Parathyroid adenoma (tissue), 2 donors: ENCODE measurements around the gene SPATA31C1.

Experiments
- H2AFZ ChIP-seq: fragments of 300-600 bp; sonication (generic); one replicate; pipeline ENCODE4 v1.7.0; 2017; ENCODE audit warnings: antibody characterized with exemption, mild to moderate bottlenecking
- H3K27ac ChIP-seq: fragments of 300-600 bp; sonication (generic); one replicate; pipeline ENCODE4 v1.7.0; 2017
- H3K27me3 ChIP-seq: fragments of 300-600 bp; sonication (generic); one replicate; pipeline ENCODE4 v1.7.0; 2017; ENCODE audit warnings: low read length; ENCODE audit not compliant: control insufficient read depth, insufficient read depth
- H3K36me3 ChIP-seq: fragments of 300-600 bp; sonication (generic); one replicate; pipeline ENCODE4 v1.7.0; 2017; ENCODE audit warnings: low read length; ENCODE audit not compliant: control insufficient read depth, insufficient read depth
- H3K4me1 ChIP-seq: fragments of 300-600 bp; sonication (generic); one replicate; pipeline ENCODE4 v1.7.0; 2017; ENCODE audit warnings: control low read depth
- H3K4me2 ChIP-seq: fragments of 300-600 bp; sonication (generic); one replicate; pipeline ENCODE4 v1.7.0; 2017; ENCODE audit warnings: low read length
- H3K4me3 ChIP-seq: fragments of 300-600 bp; sonication (generic); one replicate; pipeline ENCODE4 v1.7.0; 2017; ENCODE audit warnings: low read depth, low read length
- H3K79me2 ChIP-seq: fragments of 300-600 bp; sonication (generic); one replicate; pipeline ENCODE4 v1.7.0; 2017; ENCODE audit warnings: control low read depth
- H3K9ac ChIP-seq: fragments of 300-600 bp; sonication (generic); one replicate; pipeline ENCODE4 v1.7.0; 2017; ENCODE audit warnings: mild to moderate bottlenecking
- H3K9me3 ChIP-seq: fragments of 300-600 bp; sonication (generic); one replicate; pipeline ENCODE4 v1.7.0; 2017; ENCODE audit warnings: low read length; ENCODE audit not compliant: control insufficient read depth
- TF ChIP-seq, protein P1 (sequence below): fragments of 300-600 bp; sonication (generic); IDR thresholded peaks from one replicate; pipeline ENCODE4 v1.7.0; 2017; ENCODE audit warnings: antibody characterized with exemption, mild to moderate bottlenecking
- donor health status: primary hyperparathyroidism.

The SPATA31C1 gene

DNA sequence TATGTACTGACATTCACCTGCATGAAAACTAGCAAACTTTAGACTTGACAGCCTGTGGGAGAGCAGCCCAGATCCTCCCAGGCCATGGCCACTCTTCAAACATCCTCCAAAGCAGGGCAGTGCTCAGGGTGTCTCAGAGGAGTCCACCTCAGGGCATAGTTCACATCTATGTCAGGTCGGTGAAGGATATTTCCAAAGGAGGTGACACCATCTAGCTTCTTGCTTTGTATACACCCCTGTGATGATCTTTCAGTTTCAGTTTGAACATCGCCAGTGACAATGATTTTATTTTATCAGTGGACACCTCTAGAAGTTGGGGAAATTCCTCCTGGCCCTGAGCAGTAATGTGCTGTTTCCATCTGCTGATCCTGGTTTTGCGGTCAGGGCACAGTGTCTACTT, 36.5 kb downstream of the SPATA31C1 start:
- H3K27ac ChIP-seq = no peak overlapping the region
- H3K9me3 ChIP-seq = no peaks in the 10 kb centered on the region
- H3K79me2 ChIP-seq = no peaks in the 10 kb centered on the region
- no peak overlapping the region for H3K9ac ChIP-seq
- H2AFZ ChIP-seq = no peak overlapping the region
- no peak overlapping the region for H3K4me3 ChIP-seq
- TF ChIP-seq, protein P1, sequence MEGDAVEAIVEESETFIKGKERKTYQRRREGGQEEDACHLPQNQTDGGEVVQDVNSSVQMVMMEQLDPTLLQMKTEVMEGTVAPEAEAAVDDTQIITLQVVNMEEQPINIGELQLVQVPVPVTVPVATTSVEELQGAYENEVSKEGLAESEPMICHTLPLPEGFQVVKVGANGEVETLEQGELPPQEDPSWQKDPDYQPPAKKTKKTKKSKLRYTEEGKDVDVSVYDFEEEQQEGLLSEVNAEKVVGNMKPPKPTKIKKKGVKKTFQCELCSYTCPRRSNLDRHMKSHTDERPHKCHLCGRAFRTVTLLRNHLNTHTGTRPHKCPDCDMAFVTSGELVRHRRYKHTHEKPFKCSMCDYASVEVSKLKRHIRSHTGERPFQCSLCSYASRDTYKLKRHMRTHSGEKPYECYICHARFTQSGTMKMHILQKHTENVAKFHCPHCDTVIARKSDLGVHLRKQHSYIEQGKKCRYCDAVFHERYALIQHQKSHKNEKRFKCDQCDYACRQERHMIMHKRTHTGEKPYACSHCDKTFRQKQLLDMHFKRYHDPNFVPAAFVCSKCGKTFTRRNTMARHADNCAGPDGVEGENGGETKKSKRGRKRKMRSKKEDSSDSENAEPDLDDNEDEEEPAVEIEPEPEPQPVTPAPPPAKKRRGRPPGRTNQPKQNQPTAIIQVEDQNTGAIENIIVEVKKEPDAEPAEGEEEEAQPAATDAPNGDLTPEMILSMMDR = no peak
- no peaks in the 10 kb centered on the region for H3K36me3 ChIP-seq
- H3K4me1 ChIP-seq = no peaks in the 10 kb centered on the region
- no peak overlapping the region for H3K4me2 ChIP-seq
- H3K27me3 ChIP-seq = no peaks in the 10 kb centered on the region

DNA sequence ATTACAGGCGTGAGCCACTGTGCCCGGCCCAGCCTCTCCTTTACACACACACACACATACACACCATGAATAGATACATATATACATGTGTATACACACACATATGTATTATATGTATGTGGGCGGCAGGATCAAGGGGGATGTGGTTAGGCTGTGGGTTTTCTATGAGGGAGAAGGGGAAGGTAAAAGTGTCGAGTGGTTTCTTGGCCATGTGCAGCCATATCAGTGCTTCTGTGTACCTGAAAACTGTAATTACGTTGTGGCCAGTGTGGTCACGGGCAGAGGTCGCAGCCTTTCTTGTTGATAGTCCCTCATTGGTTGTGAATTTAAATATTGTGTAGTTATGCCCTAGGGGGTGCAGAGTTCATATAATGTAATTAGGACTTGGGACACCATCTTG, 40.1 kb downstream of the SPATA31C1 start:
- no peaks in the 10 kb centered on the region for H3K36me3 ChIP-seq
- no peak overlapping the region for H3K4me3 ChIP-seq
- TF ChIP-seq, protein P1 = no peak
- no peaks in the 10 kb centered on the region for H3K27me3 ChIP-seq
- no peak overlapping the region for H3K9ac ChIP-seq
- no peaks in the 10 kb centered on the region for H3K4me1 ChIP-seq
- H3K79me2 ChIP-seq = no peaks in the 10 kb centered on the region
- no peak overlapping the region for H3K27ac ChIP-seq
- H2AFZ ChIP-seq = no peak overlapping the region
- no peaks in the 10 kb centered on the region for H3K9me3 ChIP-seq
- H3K4me2 ChIP-seq = no peak overlapping the region

DNA sequence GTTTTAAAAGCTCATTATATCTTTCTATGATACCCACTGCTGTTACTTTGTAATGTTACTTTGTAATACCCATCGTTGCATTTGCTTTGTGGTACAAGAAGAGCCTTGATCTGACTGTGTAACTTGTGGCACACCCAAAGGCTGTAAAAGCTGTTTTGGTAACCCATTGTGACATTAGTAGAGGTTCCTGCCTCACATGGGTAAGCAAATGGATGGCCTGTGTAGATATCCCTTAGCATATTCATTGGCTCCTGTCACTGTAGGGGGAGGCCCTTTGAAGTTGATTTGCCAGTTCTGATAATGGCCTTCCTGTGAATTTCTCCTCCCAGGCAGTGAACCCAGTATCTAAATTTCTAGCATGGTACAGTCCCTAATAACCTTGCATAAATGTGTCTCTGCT, 40.8 kb downstream of the SPATA31C1 start:
- Histone ChIP-seq H2AFZ (no peak overlapping the region), H3K79me2 (no peaks in the 10 kb centered on the region), H3K36me3 (no peaks in the 10 kb centered on the region), H3K4me3 (no peak overlapping the region), H3K9ac (no peak overlapping the region), H3K4me2 (no peak overlapping the region), H3K9me3 (no peaks in the 10 kb centered on the region), H3K27ac (no peak overlapping the region), H3K4me1 (no peaks in the 10 kb centered on the region), H3K27me3 (no peaks in the 10 kb centered on the region)
- TF ChIP-seq, protein P1 = no peak

DNA sequence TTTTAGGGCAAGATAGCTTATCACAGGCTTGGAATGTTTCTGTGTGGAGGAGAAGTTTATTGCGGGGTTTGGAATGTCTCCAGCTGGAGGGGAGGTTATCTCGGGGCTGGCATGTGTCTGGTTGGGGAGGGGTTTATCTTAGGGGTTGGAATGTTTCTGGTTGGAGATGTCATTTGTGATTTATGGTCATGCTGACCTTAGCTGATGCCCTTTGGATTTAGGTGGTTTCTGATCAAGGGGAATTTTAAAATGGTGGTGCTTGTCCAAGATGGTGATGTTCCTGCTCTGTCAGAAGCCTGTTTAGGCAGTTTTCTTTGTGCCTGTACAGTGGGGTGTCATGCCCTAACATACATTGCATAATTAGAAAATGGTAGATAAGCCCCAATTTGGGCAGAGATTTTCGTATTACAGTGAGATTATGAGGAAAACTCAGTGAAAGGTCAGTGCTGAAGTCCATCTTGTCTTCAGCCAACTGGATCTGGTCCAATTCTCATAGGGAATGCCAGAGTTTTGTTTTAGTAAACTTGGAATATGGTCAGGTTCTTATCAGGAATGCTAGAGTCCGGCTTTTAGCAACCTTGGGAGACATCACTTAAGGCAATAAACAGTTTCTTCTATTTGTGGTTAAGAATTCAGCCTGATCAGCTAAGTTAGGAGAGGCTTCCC, 42.3 kb downstream of the SPATA31C1 start:
- Histone ChIP-seq H3K27ac (no peak overlapping the region), H3K9ac (no peak overlapping the region), H3K4me1 (no peaks in the 10 kb centered on the region), H3K36me3 (no peaks in the 10 kb centered on the region), H3K4me3 (no peak overlapping the region), H2AFZ (no peak overlapping the region), H3K27me3 (no peaks in the 10 kb centered on the region), H3K4me2 (no peak overlapping the region), H3K9me3 (no peaks in the 10 kb centered on the region), H3K79me2 (no peaks in the 10 kb centered on the region)
- TF ChIP-seq, protein P1 = no peak

DNA sequence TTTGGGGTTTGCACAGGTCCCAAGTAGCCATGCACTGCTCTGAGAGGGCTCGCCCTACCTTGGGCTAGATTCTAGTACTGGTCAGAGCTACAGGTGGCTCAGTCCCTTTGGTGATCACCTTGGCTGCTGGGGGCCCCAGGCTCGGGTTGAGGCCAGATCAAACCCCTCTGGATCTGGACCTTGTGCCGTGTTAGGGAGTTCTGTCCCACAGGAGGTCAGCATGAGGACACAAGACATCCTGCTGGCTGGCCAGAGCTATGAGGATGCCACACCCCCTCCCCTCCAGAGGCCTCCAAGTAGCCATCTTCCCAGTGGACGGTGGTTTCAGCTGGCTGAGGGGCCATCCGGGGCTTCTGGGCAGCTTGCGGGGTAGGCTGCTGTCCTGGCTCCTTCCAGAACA, 46.0 kb downstream of the SPATA31C1 start:
- Histone ChIP-seq H3K9me3 (no peaks in the 10 kb centered on the region), H3K4me1 (no peaks in the 10 kb centered on the region)
- TF ChIP-seq, protein P1 = no peak

More for the DNA sequence above, 46.0 kb downstream of the SPATA31C1 start:
- no peaks in the 10 kb centered on the region for H3K79me2 ChIP-seq
- H3K27me3 ChIP-seq = no peaks in the 10 kb centered on the region
- no peaks in the 10 kb centered on the region for H3K36me3 ChIP-seq
- no peak overlapping the region for H3K27ac ChIP-seq
- no peak overlapping the region for H3K4me2 ChIP-seq
- H2AFZ ChIP-seq = no peak overlapping the region
- no peak overlapping the region for H3K9ac ChIP-seq
- no peak overlapping the region for H3K4me3 ChIP-seq
